Measurements from ENCODE around the gene AGPAT2. TPM values are rescaled to one million over a fixed set of nuclear protein-coding genes. Genes with fewer than 3 reads are reported as not detected.

AGPAT2 gene
- total and polyA plus RNA-seq, 5 donors from 2014 or later: 11.0 to 22.1 (median 20.3) TPM

Other genes with a start within 250 kb of the AGPAT2 start
- gene INPP5E, start 247.6 kb downstream of the AGPAT2 start, total RNA-seq: 30.3 TPM
- gene INPP5E, start 247.6 kb downstream of the AGPAT2 start, polyA plus RNA-seq: 1 to 10 TPM; 1.9 to 4.4 (median 2.3) TPM
- gene SEC16A, start 204.4 kb downstream of the AGPAT2 start, total RNA-seq: 74.4 TPM
- gene SEC16A, start 204.4 kb downstream of the AGPAT2 start, polyA plus RNA-seq: 10 to 100 TPM; 17.7 to 22.7 (median 21.1) TPM
- 52.3 TPM for gene NOTCH1, start 141.4 kb downstream of the AGPAT2 start, total RNA-seq
- 1 to 10 TPM; 1.2 to 1.7 (median 1.5) TPM for gene NOTCH1, start 141.4 kb downstream of the AGPAT2 start, polyA plus RNA-seq
- 1.7 TPM for gene EGFL7, start 24.5 kb downstream of the AGPAT2 start, total RNA-seq
- gene EGFL7, start 24.5 kb downstream of the AGPAT2 start, polyA plus RNA-seq: not detected
- gene DIPK1B, start 25.1 kb upstream of the AGPAT2 start, total RNA-seq: 1.3 TPM
- gene DIPK1B, start 25.1 kb upstream of the AGPAT2 start, polyA plus RNA-seq: under 1 TPM in 1 of 4 donors, not detected in 3; 0.16 TPM
- 0.30 TPM for gene LCN10, start 55.5 kb upstream of the AGPAT2 start, total RNA-seq
- gene LCN10, start 55.5 kb upstream of the AGPAT2 start, polyA plus RNA-seq: 1 to 10 TPM; 1.6 to 3.9 (median 3.0) TPM
- gene LCN6, start 61.1 kb upstream of the AGPAT2 start, total RNA-seq: not detected
- gene LCN6, start 61.1 kb upstream of the AGPAT2 start, polyA plus RNA-seq: not detected
- gene LCN8, start 70.8 kb upstream of the AGPAT2 start, total RNA-seq: not detected
- gene LCN8, start 70.8 kb upstream of the AGPAT2 start, polyA plus RNA-seq: not detected
- gene LCN15, start 77.1 kb upstream of the AGPAT2 start, total RNA-seq: not detected
- not detected for gene LCN15, start 77.1 kb upstream of the AGPAT2 start, polyA plus RNA-seq
- 20.7 TPM for gene TMEM141, start 103.9 kb upstream of the AGPAT2 start, total RNA-seq
- gene TMEM141, start 103.9 kb upstream of the AGPAT2 start, polyA plus RNA-seq: 10 to 100 TPM; 28.2 to 39.3 (median 35.5) TPM
- gene CCDC183, start 108.9 kb upstream of the AGPAT2 start, total RNA-seq: 2.3 TPM
- gene CCDC183, start 108.9 kb upstream of the AGPAT2 start, polyA plus RNA-seq: under 1 TPM in 3 of 4 donors, not detected in 1; 0.16 to 0.72 (median 0.58) TPM
- 63.6 TPM for gene RABL6, start 120.5 kb upstream of the AGPAT2 start, total RNA-seq
- 10 to 100 TPM in 2 of 4 donors, 1 to 10 TPM in 2; 9.4 to 13.9 (median 10.6) TPM for gene RABL6, start 120.5 kb upstream of the AGPAT2 start, polyA plus RNA-seq
- 4.3 TPM for gene AJM1, start 155.0 kb upstream of the AGPAT2 start, total RNA-seq
- under 1 TPM in 2 of 4 donors, not detected in 2; 0.10 to 0.11 TPM for gene AJM1, start 155.0 kb upstream of the AGPAT2 start, polyA plus RNA-seq
- gene PHPT1, start 162.0 kb upstream of the AGPAT2 start, total RNA-seq: 33.7 TPM
- gene PHPT1, start 162.0 kb upstream of the AGPAT2 start, polyA plus RNA-seq: 10 to 100 TPM; 65.4 to 95.8 (median 80.3) TPM
- 2.7 TPM for gene MAMDC4, start 164.9 kb upstream of the AGPAT2 start, total RNA-seq
- gene MAMDC4, start 164.9 kb upstream of the AGPAT2 start, polyA plus RNA-seq: under 1 TPM in 1 of 4 donors, not detected in 3; 0.30 TPM
- gene EDF1, start 178.9 kb upstream of the AGPAT2 start, total RNA-seq: 219 TPM
- 100 to 1,000 TPM; 297 to 398 (median 339) TPM for gene EDF1, start 178.9 kb upstream of the AGPAT2 start, polyA plus RNA-seq
- gene TRAF2, start 199.1 kb upstream of the AGPAT2 start, total RNA-seq: 28.6 TPM
- 10 to 100 TPM; 11.0 to 23.0 (median 15.6) TPM for gene TRAF2, start 199.1 kb upstream of the AGPAT2 start, polyA plus RNA-seq

Measured in CD4-positive, CD25-positive, alpha-beta regulatory T cell (primary cell).